ENCODE data around the gene CDH12.

- no peak for TF ChIP-seq GATA2 (IDR thresholded peaks at IDR 0.05; ENCODE audit: low read depth, low read length)
- no peak for TF ChIP-seq GATA3 (IDR thresholded peaks at IDR 0.05; ENCODE audit: low read depth, low read length)
Measured at GRCh38 chr5:22102823-22103359, 750.3 kb downstream of the CDH12 start.

Data from SH-SY5Y (cell line).